ENCODE data around the gene KRT75.

Gene KRT75

GRCh38 chr12:52434081-52434733 lies at the start of gene KRT75:
KRT75 (minus strand) TSS chr12:52434371; CDS start chr12:52434304, 67 bp downstream.
- DNase-seq (ENCODE audit: extremely low read depth, low read depth): no peak
- TF ChIP-seq CTCF (IDR thresholded peaks at IDR 0.05; ENCODE audit: low read depth, low read length, missing control alignments): no peak
- H3K4me3 ChIP-seq (replicated peaks; ENCODE audit: low read depth, low read length): no peak within 1 kb of the TSS

- no peak overlapping the region for H3K4me3 ChIP-seq (replicated peaks; ENCODE audit: low read depth, low read length)
- no peak for DNase-seq (ENCODE audit: extremely low read depth, low read depth)
- TF ChIP-seq CTCF (IDR thresholded peaks at IDR 0.05; ENCODE audit: low read depth, low read length, missing control alignments): no peak
These were observed 45.9 kb upstream of the KRT75 start for GRCh38 chr12:52480073-52480472.

GRCh38 chr12:52477651-52478050 lies 43.5 kb upstream of the KRT75 start:
- DNase-seq (ENCODE audit: extremely low read depth, low read depth): no peak
- no peak for TF ChIP-seq CTCF (IDR thresholded peaks at IDR 0.05; ENCODE audit: low read depth, low read length, missing control alignments)
- no peak overlapping the region for H3K4me3 ChIP-seq (replicated peaks; ENCODE audit: low read depth, low read length)

- H3K4me3 ChIP-seq (replicated peaks; ENCODE audit: low read depth, low read length): no peak overlapping the region
- no peak for TF ChIP-seq CTCF (IDR thresholded peaks at IDR 0.05; ENCODE audit: low read depth, low read length, missing control alignments)
- DNase-seq (ENCODE audit: extremely low read depth, low read depth): no peak
These were observed 40.0 kb upstream of the KRT75 start for GRCh38 chr12:52474212-52474611.

- no peak within 1 kb of the TSS for H3K4me3 ChIP-seq (replicated peaks; ENCODE audit: low read depth, low read length)
- TF ChIP-seq CTCF (IDR thresholded peaks at IDR 0.05; ENCODE audit: low read depth, low read length, missing control alignments): no peak
These were observed 39.6 kb upstream of the KRT75 start, which contains the start of gene KRT6C for GRCh38 chr12:52473768-52474167. KRT6C (minus strand) TSS chr12:52473805; CDS start chr12:52473737, 68 bp downstream.

GRCh38 chr12:52469853-52470252 lies 35.7 kb upstream of the KRT75 start:
- DNase-seq (ENCODE audit: extremely low read depth, low read depth): no peak
- no peak overlapping the region for H3K4me3 ChIP-seq (replicated peaks; ENCODE audit: low read depth, low read length)
- no peak for TF ChIP-seq CTCF (IDR thresholded peaks at IDR 0.05; ENCODE audit: low read depth, low read length, missing control alignments)

More at GRCh38 chr12:52473768-52474167, 39.6 kb upstream of the KRT75 start, which contains the start of gene KRT6C:
- DNase-seq (ENCODE audit: extremely low read depth, low read depth): no peak

GRCh38 chr12:52464897-52465296 lies 30.7 kb upstream of the KRT75 start:
- H3K4me3 ChIP-seq (replicated peaks; ENCODE audit: low read depth, low read length): no peak overlapping the region
- TF ChIP-seq CTCF (IDR thresholded peaks at IDR 0.05; ENCODE audit: low read depth, low read length, missing control alignments): no peak
- DNase-seq (ENCODE audit: extremely low read depth, low read depth): no peak

All from HFF-Myc (cell line).